Astrocyte (in vitro differentiated cells and primary cell): Measurements from ENCODE around the gene PPM1A. TPM values are rescaled to one million over a fixed set of nuclear protein-coding genes. Genes with fewer than 3 reads are reported as not detected.

ENCODE experiments used
- DNase-seq: peaks from one replicate; pipeline ENCODE4 v3.0.0-alpha.2; 2010; ENCODE audit warnings: low read depth
- FAIRE-seq: peaks from 2 replicates; lab custom pipeline; 2011; peaks lifted over from hg19 to GRCh38; lab: Jason Lieb, UNC
- H2AFZ ChIP-seq: 2 replicates; pipeline ENCODE4 v1.6.0; 2012; ENCODE audit warnings: low read depth, low read length, inconsistent platforms
- H3K27ac ChIP-seq: 2 replicates; pipeline ENCODE4 v1.5.1; 2011; ENCODE audit warnings: low read depth, low read length, inconsistent platforms
- H3K27me3 ChIP-seq: 2 replicates; pipeline ENCODE4 v1.6.0; 2011; ENCODE audit warnings: low read length, inconsistent platforms; ENCODE audit not compliant: insufficient read depth
- H3K36me3 ChIP-seq: 2 replicates; pipeline ENCODE4 v1.5.1; 2011; ENCODE audit warnings: low read length, inconsistent platforms; ENCODE audit not compliant: insufficient read depth
- H3K4me1 ChIP-seq: 2 replicates; pipeline ENCODE4 v1.5.1; 2011; ENCODE audit warnings: low read length, inconsistent platforms; ENCODE audit not compliant: insufficient read depth
- H3K4me2 ChIP-seq: 2 replicates; pipeline ENCODE4 v1.6.0; 2012; ENCODE audit warnings: low read length, inconsistent platforms
- H3K4me3 ChIP-seq: 2 replicates; pipeline ENCODE4 v1.5.1; 2011; ENCODE audit warnings: low read depth, mild to moderate bottlenecking, low read length, inconsistent platforms; ENCODE audit not compliant: insufficient read depth
- H3K79me2 ChIP-seq: 2 replicates; pipeline ENCODE4 v1.6.0; 2012; ENCODE audit warnings: mild to moderate bottlenecking, low read length, inconsistent platforms; ENCODE audit not compliant: insufficient read depth
- H3K9ac ChIP-seq: 2 replicates; pipeline ENCODE4 v1.6.0; 2012; ENCODE audit warnings: mild to moderate bottlenecking, low read length, inconsistent platforms
- H3K9me3 ChIP-seq: 2 replicates; pipeline ENCODE4 v1.5.1; 2012; ENCODE audit warnings: low read depth, mild to moderate bottlenecking, low read length, inconsistent platforms; ENCODE audit not compliant: insufficient read depth
- H4K20me1 ChIP-seq: 2 replicates; pipeline ENCODE4 v1.6.0; 2012; ENCODE audit warnings: low read length, inconsistent platforms; ENCODE audit not compliant: insufficient read depth
- H3K27ac Mint-ChIP-seq: one replicate; pipeline ENCODE4 v1.8.0; 2021; ENCODE audit warnings: mild to moderate bottlenecking, mixed read lengths; ENCODE audit not compliant: unreplicated experiment
- H3K27me3 Mint-ChIP-seq: one replicate; pipeline ENCODE4 v1.8.0; 2021; ENCODE audit warnings: low read depth, mixed read lengths; ENCODE audit not compliant: unreplicated experiment
- H3K36me3 Mint-ChIP-seq: one replicate; pipeline ENCODE4 v1.8.0; 2021; ENCODE audit warnings: low read depth, mixed read lengths; ENCODE audit not compliant: unreplicated experiment
- H3K4me1 Mint-ChIP-seq: one replicate; pipeline ENCODE4 v1.8.0; 2021; ENCODE audit warnings: low read depth, mixed read lengths; ENCODE audit not compliant: unreplicated experiment
- H3K4me3 Mint-ChIP-seq: one replicate; pipeline ENCODE4 v1.8.0; 2021; ENCODE audit warnings: mild to moderate bottlenecking, moderate library complexity, mixed read lengths; ENCODE audit not compliant: unreplicated experiment
- H3K9me3 Mint-ChIP-seq: one replicate; pipeline ENCODE4 v1.8.0; 2021; ENCODE audit warnings: mild to moderate bottlenecking, mixed read lengths; ENCODE audit not compliant: unreplicated experiment
- EZH2 ChIP-seq: IDR thresholded peaks from 2 replicates; pipeline ENCODE4 v1.6.1; 2012; ENCODE audit warnings: mild to moderate bottlenecking, low read length, inconsistent platforms; ENCODE audit not compliant: insufficient read depth
- total RNA-seq: library from RNA; stranded (reverse); gene quantifications from 2 replicates; pipeline ENCODE4 v1.2.1, GENCODE V29; 2021
- TF ChIP-seq, protein P1 (sequence below): IDR thresholded peaks from 2 replicates; pipeline ENCODE4 v1.5.1; 2011; ENCODE audit warnings: low read depth, mild to moderate bottlenecking, inconsistent platforms, low read length, moderate library complexity; ENCODE audit not compliant: insufficient read depth

The PPM1A gene
- total RNA-seq, 1 donor from 2014 or later, result 50.3 TPM

DNA sequence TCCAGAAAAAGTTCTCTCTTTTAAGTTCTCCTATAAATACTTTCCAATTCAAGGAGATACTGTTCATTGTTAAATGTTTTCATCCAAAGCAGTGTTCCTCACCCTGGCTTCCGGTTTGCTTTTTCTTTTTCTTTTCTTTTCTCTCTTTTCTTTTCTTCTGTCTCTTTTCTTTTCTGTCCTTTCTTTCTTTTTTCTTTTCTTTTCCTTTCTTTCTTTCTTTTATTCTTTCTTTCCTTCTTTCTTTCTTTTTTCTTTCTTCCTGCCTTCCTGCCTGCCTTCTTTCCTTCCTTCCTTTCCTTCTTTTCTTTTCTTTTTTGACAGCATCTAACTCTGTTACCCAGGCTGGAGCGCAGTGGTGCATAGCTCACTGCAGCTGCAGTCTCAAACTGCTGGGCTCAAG is 75.8 kb downstream of the PPM1A start:
- no peak overlapping the region for H3K27ac Mint-ChIP-seq
- DNase-seq (no peak), FAIRE-seq (no peak)
- Histone ChIP-seq H2AFZ (no peak overlapping the region), H3K4me2 (no peak overlapping the region), H3K36me3 (no peaks in the 10 kb centered on the region), H4K20me1 (no peaks in the 10 kb centered on the region), H3K4me3 (no peak overlapping the region), H3K79me2 (no peaks in the 10 kb centered on the region), H3K4me1 (peaks cover 3% of the 10 kb centered on the region), H3K9me3 (no peaks in the 10 kb centered on the region), H3K9ac (no peak overlapping the region), H3K27ac (no peak overlapping the region), H3K27me3 (peaks cover 32% of the 10 kb centered on the region)
- H3K9me3 Mint-ChIP-seq, result no peaks in the 10 kb centered on the region
- no peaks in the 10 kb centered on the region for H3K36me3 Mint-ChIP-seq
- peak overlapping the region; percentile 30 for H3K4me3 Mint-ChIP-seq
- TF ChIP-seq, protein P1, sequence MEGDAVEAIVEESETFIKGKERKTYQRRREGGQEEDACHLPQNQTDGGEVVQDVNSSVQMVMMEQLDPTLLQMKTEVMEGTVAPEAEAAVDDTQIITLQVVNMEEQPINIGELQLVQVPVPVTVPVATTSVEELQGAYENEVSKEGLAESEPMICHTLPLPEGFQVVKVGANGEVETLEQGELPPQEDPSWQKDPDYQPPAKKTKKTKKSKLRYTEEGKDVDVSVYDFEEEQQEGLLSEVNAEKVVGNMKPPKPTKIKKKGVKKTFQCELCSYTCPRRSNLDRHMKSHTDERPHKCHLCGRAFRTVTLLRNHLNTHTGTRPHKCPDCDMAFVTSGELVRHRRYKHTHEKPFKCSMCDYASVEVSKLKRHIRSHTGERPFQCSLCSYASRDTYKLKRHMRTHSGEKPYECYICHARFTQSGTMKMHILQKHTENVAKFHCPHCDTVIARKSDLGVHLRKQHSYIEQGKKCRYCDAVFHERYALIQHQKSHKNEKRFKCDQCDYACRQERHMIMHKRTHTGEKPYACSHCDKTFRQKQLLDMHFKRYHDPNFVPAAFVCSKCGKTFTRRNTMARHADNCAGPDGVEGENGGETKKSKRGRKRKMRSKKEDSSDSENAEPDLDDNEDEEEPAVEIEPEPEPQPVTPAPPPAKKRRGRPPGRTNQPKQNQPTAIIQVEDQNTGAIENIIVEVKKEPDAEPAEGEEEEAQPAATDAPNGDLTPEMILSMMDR, result no peak
- TF ChIP-seq EZH2, result no peak
- H3K4me1 Mint-ChIP-seq, result no peaks in the 10 kb centered on the region
- peaks cover 30% of the 10 kb centered on the region for H3K27me3 Mint-ChIP-seq

DNA sequence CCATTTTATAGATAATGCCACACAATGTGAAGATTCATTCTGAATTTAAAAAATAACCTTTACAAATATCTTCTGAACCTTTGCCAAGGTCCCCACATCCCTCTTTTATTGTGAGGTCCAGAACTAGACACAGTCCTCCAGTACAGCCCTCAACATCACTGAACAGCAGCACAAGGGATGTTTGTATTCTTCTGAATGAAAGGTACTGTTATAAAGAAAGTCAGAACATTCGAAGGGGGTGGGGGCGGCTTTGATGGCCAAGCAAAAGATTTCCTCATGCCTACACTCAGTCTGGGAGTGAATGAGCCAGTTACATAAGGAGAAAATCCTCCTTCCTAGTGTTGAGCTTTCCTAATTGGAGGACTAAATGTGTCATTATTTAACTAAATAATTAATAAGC is 77.3 kb downstream of the PPM1A start:
- H3K27me3 Mint-ChIP-seq, result peaks cover 26% of the 10 kb centered on the region
- no peaks in the 10 kb centered on the region for H3K4me1 Mint-ChIP-seq
- FAIRE-seq (no peak), DNase-seq (no peak)
- peaks cover 32% of the 10 kb centered on the region for H3K27me3 ChIP-seq
- no peaks in the 10 kb centered on the region for H3K79me2 ChIP-seq
- H3K9ac ChIP-seq, result no peak overlapping the region
- H3K36me3 ChIP-seq, result no peaks in the 10 kb centered on the region
- no peaks in the 10 kb centered on the region for H3K9me3 ChIP-seq
- no peak overlapping the region for H3K4me3 ChIP-seq
- TF ChIP-seq, protein P1, result no peak
- no peak for TF ChIP-seq EZH2
- no peak overlapping the region for H3K4me3 Mint-ChIP-seq
- peaks cover 6% of the 10 kb centered on the region for H3K4me1 ChIP-seq
- H3K4me2 ChIP-seq, result no peak overlapping the region
- no peak overlapping the region for H3K27ac Mint-ChIP-seq
- H3K9me3 Mint-ChIP-seq, result no peaks in the 10 kb centered on the region
- H3K27ac ChIP-seq, result no peak overlapping the region
- H2AFZ ChIP-seq, result no peak overlapping the region
- no peaks in the 10 kb centered on the region for H4K20me1 ChIP-seq
- H3K36me3 Mint-ChIP-seq, result no peaks in the 10 kb centered on the region

DNA sequence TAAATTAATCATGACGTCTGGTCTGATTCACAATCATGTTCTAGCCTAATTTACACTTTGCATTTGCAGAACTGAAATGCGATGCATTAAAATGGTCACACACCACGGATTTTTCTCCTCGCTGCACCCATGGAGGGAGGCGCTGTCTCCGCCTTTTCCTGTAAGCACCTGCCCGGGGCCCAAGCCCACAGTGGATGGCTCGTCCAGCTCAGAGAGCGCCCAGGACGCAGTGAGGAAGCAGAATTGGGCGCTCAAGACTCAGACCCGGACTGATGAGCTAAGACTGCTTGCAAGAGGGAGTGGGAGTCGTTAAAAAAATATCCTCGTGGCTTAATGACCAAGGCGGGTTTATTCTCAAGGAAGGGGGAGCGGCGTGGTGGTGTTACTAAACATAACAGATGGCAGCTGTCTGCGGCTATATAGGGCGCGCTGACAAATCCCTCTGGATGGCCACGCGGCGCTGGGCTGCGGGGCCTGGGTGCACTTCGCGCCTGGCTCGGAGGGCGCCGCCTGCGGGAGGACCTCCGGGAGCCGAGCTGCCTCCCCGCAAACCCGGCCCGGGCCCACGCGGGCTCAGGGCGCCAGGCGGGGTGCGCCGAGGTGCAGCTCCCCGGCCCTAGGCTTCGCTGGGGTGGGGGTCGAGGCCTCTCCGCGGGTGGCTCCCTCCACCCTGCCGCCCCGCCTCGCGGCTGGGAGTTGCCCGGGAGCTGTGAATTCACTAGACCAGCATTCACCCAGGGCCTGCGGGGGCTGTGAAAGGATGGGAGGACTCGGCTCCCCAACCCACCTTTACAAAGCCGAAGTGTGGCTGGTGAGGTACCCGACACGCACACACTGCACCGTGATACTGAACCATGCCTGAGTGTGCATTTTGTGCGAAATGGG is 78.7 kb downstream of the PPM1A start:
- H3K9me3 ChIP-seq, result no peaks in the 10 kb centered on the region
- H3K4me2 ChIP-seq, result peak overlapping the region; percentile 83
- H3K4me1 Mint-ChIP-seq, result no peaks in the 10 kb centered on the region
- H3K4me3 Mint-ChIP-seq, result peak overlapping the region; percentile 64
- peaks cover 8% of the 10 kb centered on the region for H3K4me1 ChIP-seq
- no peaks in the 10 kb centered on the region for H3K9me3 Mint-ChIP-seq
- no peak overlapping the region for H3K27ac Mint-ChIP-seq
- no peaks in the 10 kb centered on the region for H4K20me1 ChIP-seq
- TF ChIP-seq, protein P1, result no peak
- TF ChIP-seq EZH2, result peak; percentile 40
- peak overlapping the region; percentile 49 for H3K4me3 ChIP-seq
- peak; percentile 11 for DNase-seq
- H3K27me3 ChIP-seq, result peaks cover 26% of the 10 kb centered on the region
- peak overlapping the region; percentile 71 for H2AFZ ChIP-seq
- H3K9ac ChIP-seq, result no peak overlapping the region
- H3K27ac ChIP-seq, result no peak overlapping the region
- H3K36me3 Mint-ChIP-seq, result no peaks in the 10 kb centered on the region
- no peak for FAIRE-seq
- H3K27me3 Mint-ChIP-seq, result peaks cover 23% of the 10 kb centered on the region
- H3K79me2 ChIP-seq, result no peaks in the 10 kb centered on the region
- no peaks in the 10 kb centered on the region for H3K36me3 ChIP-seq
